Measurements from ENCODE around the gene SLC25A21.

DNA sequence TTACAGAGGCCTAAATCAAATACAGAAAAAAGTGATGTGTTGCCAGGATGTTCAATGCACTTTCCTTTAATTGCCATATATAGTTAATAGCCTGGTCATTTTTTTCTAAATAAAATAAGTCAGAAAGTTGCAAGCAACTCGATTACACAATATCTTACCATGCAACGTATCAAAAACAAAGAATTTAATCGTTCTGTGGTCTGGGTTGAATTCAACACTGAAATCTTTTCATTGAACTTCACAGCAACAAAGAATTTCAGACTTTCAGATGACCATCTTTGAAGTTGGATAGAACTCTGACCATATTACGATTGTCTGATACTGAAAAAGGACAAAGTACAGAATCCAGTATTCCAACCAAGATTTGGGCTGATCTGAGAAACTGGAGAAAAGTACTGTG is 231.9 kb downstream of the SLC25A21 start:
- TF ChIP-seq CTCF (IDR thresholded peaks at IDR 0.05; ENCODE audit: low read depth, low read length, poor library complexity, severe bottlenecking) (no peak), EZH2phosphoT487 (IDR thresholded peaks at IDR 0.05; ENCODE audit: borderline replicate concordance, low read length) (no peak)

Measured in DOHH2 (cell line).